KMS-11 (cell line): ENCODE results near the gene DDTL.
"Not testable (repeated sequence)": the region's sequence is repeated elsewhere in the genome, so short reads cannot be mapped to it uniquely, and the experiment has no call there.

Experiments
- H2AFZ ChIP-seq: fragments of 200-600 bp; sonication (generic); 2 replicates; pipeline ENCODE4 v1.6.1; 2016; ENCODE audit warnings: antibody characterized with exemption, mixed run types, low read depth
- H3K27ac ChIP-seq: fragments of 200-600 bp; sonication (generic); 2 replicates; pipeline ENCODE4 v1.6.1; 2016; ENCODE audit warnings: mild to moderate bottlenecking, mixed run types
- H3K27me3 ChIP-seq: fragments of 200-600 bp; sonication (generic); 2 replicates; pipeline ENCODE4 v1.6.1; 2017; ENCODE audit warnings: mild to moderate bottlenecking, low read depth, mixed run types, moderate library complexity; ENCODE audit not compliant: insufficient read depth
- H3K36me3 ChIP-seq: fragments of 200-600 bp; sonication (generic); 2 replicates; pipeline ENCODE4 v1.6.1; 2017; ENCODE audit warnings: mild to moderate bottlenecking, mixed run types; ENCODE audit not compliant: insufficient read depth
- H3K4me1 ChIP-seq: fragments of 200-600 bp; sonication (generic); 2 replicates; pipeline ENCODE4 v1.6.1; 2016; ENCODE audit warnings: mild to moderate bottlenecking, low read depth, mixed run types; ENCODE audit not compliant: poor library complexity, severe bottlenecking
- H3K4me2 ChIP-seq: fragments of 200-600 bp; sonication (generic); 2 replicates; pipeline ENCODE4 v1.7.0; 2016; ENCODE audit warnings: mild to moderate bottlenecking, mixed run types
- H3K4me3 ChIP-seq: fragments of 200-600 bp; sonication (generic); IDR thresholded peaks from 2 replicates; pipeline ENCODE4 v1.6.1; 2017; ENCODE audit warnings: low read depth, low read length, mixed read lengths; ENCODE audit not compliant: insufficient read depth
- H3K79me2 ChIP-seq: fragments of 200-600 bp; sonication (generic); 2 replicates; pipeline ENCODE4 v1.6.1; 2016; ENCODE audit warnings: low read depth, mixed run types; ENCODE audit not compliant: insufficient read depth
- H3K9ac ChIP-seq: fragments of 200-600 bp; sonication (generic); 2 replicates; pipeline ENCODE4 v1.6.1; 2016; ENCODE audit warnings: mild to moderate bottlenecking, mixed run types
- H4K20me1 ChIP-seq: fragments of 200-600 bp; sonication (generic); 2 replicates; pipeline ENCODE4 v1.6.1; 2016; ENCODE audit warnings: mild to moderate bottlenecking, mixed run types; ENCODE audit not compliant: insufficient read depth
- CTCF ChIP-seq: fragments of 200-600 bp; sonication (generic); conservative IDR thresholded peaks from 2 replicates; pipeline ENCODE4 v1.6.1; 2017; ENCODE audit warnings: low read depth, mild to moderate bottlenecking, antibody characterized with exemption, low read length, moderate library complexity, mixed read lengths

The DDTL gene

DNA sequence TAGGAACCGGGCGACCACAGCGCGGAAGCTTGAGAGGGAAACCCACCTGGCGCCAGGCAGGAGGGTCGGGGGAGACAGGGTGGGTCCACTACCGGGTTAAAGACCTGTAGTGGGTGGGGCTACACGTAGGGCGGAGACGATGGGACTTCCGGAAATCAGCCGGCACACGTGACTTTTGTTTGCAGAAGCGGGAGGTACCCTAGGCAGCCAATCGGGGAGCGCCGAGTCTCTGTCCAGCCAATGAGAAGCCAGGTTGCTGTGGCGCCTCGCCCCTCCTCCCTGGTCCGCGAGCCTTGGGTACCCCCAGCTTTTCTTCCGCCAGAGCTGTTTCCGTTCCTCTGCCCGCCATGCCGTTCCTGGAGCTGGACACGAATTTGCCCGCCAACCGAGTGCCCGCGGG is at the start of gene DDTL:
TSS of gene DDTL (plus strand) at position 321 of the 400 bp plus-strand sequence. CDS start at position 348, 27 bp downstream.
- H2AFZ ChIP-seq, H3K4me3 ChIP-seq: not testable (repeated sequence)

GRCh38 chr22:23920267-23920611 is 46.4 kb upstream of the DDTL start:
- not testable (repeated sequence) for H3K9ac ChIP-seq, H3K27ac ChIP-seq, H3K36me3 ChIP-seq

More for the DNA sequence above, at the start of gene DDTL:
- not testable (repeated sequence) for H3K9ac ChIP-seq, H3K4me1 ChIP-seq, H3K27me3 ChIP-seq, H3K27ac ChIP-seq, H3K4me2 ChIP-seq, H4K20me1 ChIP-seq, H3K36me3 ChIP-seq, H3K79me2 ChIP-seq

DNA sequence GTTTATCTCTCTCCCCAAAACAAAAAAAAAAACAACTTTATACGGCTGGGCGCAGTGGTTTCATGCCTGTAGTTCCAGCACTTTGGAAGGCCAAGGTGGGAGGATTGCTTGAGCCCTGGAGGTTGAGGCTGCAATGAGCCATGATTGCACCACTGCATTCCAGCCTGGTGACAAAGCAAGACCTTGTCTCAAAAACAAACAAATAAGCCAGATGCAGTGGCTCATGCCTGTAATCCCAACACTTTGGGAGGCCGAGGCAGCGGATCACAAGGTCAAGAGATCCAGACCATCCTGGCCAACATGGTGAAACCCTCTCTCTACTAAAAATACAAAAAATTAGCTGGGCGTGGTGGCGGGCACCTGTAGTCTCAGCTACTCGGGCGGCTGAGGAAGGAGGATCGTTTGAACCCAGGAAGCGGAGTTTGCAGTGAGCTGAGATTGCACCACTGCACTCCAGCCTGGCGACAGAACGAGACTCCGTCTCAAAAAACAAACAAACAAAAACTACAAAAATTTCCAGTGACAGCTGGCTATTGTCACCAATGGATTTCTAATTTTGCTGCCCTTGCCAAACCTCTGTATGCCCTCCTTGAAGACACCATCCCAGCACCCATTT is 45.0 kb upstream of the DDTL start:
- not testable (repeated sequence) for H3K27me3 ChIP-seq, H3K4me3 ChIP-seq, H3K27ac ChIP-seq, H3K9ac ChIP-seq, H3K4me2 ChIP-seq, H2AFZ ChIP-seq, H3K36me3 ChIP-seq, H3K4me1 ChIP-seq, H4K20me1 ChIP-seq, H3K79me2 ChIP-seq

More at GRCh38 chr22:23920267-23920611, 46.4 kb upstream of the DDTL start:
- H2AFZ ChIP-seq, H4K20me1 ChIP-seq, H3K27me3 ChIP-seq, H3K4me2 ChIP-seq, H3K79me2 ChIP-seq, H3K4me1 ChIP-seq, H3K4me3 ChIP-seq: not testable (repeated sequence)

DNA sequence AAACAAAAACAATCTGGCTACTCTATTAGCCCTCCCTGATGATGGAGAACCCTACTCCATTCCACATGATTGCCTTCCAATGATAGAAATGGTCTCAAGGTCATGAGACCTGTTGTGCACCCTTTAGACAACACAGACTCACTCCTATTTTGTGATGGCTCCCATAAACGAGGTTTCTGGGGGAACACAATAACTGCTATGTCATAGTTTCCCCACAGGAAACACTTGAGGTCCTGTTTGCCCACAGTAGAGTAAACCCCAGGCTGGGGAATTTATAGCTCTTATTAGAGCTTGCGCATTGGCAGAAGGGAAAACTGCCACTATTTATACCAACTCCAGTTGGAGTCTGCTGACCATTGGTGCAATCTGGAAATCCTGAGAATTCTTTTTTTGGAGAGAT is 43.8 kb upstream of the DDTL start:
- Histone ChIP-seq H3K4me3 (no peak overlapping the region), H4K20me1 (no peaks in the 10 kb centered on the region), H2AFZ (no peak overlapping the region), H3K4me2 (no peak overlapping the region), H3K4me1 (no peaks in the 10 kb centered on the region), H3K27me3 (no peaks in the 10 kb centered on the region), H3K9ac (no peak overlapping the region), H3K27ac (no peak overlapping the region), H3K79me2 (no peaks in the 10 kb centered on the region), H3K36me3 (no peaks in the 10 kb centered on the region)
- no peak for TF ChIP-seq CTCF

- H3K27me3 ChIP-seq: no peaks in the 10 kb centered on the region
- H3K36me3 ChIP-seq: no peaks in the 10 kb centered on the region
- H3K4me3 ChIP-seq: no peak overlapping the region
These were observed 41.6 kb upstream of the DDTL start for GRCh38 chr22:23925020-23925606.

More at GRCh38 chr22:23925020-23925606, 41.6 kb upstream of the DDTL start:
- Histone ChIP-seq H3K27ac (no peak overlapping the region), H4K20me1 (no peaks in the 10 kb centered on the region), H3K79me2 (no peaks in the 10 kb centered on the region), H3K9ac (no peak overlapping the region), H3K4me1 (no peaks in the 10 kb centered on the region), H3K4me2 (no peak overlapping the region), H2AFZ (no peak overlapping the region)
- TF ChIP-seq CTCF: no peak
